ENCODE data around the gene ZC2HC1B.

ZC2HC1B gene

DNA sequence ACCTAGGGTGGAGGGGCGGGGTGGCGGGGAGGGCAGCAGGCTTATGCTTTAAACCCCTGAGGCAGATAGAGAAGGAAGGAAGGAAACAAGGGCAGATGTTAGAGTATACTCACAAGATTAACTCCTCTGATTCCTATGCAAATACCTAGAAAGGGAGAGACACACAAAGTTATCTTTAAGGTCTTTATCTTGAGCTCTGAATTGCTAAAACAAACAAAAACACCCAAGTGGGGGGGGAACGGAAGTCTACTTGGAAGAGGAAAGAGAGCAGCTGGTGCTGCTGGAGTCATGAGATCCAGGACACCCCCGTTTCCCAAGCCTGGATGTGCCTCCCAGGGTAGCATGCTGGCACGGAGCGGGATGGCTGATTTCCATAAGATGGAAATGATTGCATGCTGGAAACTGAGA, 100.4 kb downstream of the ZC2HC1B start:
- no peak for DNase-seq

DNA sequence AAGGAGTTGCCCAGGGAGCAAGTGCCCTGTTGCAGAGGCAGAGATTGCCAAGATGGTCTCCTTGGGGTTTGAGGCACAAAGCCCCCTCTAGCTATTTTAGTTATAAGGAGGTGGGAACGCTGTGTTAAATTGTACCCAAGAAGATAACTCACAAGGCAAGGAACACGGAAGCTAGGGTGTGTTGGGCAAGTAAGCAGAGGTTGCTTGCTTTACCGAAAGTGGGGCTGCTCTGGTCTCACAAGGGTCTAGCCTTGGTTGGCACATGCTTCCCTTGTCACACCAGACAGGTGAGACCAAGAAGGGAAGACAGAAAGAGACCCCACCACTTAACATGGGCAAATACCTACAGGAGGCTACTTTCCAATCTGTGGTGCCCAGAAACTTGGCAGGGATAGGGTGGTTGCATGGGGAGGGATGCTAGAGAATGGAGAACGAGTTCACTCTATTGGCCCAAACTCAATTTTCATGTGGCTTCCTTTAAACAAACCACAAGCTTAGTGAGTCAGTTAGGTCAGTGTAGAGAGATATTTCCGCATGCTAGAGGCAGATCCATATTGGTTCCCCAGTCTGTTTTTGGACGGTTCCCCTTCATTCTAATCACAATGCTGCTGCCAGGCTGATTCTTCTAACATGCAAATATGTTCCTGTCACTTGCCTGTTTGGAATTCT, 101.4 kb downstream of the ZC2HC1B start:
- DNase-seq: no peak

DNA sequence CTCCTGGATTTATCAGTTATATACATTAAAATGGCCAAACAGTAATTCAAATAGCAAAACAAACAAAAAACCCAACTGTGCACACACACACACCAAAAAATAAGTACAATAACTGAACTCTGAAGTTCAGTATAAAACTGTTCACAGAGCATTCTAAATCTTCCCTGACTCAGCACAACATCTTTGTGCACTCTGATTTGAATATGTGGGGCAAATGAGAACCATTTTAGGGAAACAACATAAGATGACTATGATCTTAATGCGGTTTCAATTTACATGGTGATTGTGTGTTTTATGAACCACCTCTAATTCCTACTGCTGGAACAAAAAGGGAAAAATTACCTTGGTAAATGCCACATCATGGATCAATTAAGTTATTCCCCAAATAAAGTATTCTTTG, 102.0 kb downstream of the ZC2HC1B start:
- no peak for DNase-seq

DNA sequence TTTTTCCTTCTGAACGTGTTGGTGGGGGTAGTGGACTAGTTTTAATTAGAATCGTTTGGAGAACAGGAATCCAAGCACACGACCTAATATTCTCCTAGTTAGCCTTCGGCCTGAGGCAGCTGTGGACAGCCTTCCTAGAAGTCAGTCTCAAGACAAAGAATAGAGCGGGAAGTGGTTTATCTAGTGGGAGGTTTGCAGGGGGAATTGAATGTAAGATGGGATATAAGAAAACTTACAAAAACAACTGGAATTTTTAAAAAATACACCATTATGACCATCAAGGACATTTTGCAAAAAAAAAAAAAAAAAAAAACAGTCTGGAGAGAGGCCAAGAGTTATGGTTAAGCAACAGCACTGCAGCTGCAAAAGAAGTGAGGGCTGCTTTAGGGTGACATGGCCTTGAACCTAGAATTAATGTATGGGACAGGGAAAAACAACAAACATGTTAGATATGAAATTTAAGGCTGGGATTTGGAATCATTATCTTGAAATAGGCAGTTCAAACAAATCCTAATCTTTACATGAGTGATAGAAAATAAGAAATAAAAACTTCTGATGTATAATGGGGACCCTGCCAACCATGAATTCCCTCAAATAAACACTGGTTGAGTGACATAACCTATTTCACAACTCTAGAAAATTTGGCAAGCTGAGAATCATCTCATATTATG, 103.6 kb downstream of the ZC2HC1B start:
- no peak for DNase-seq

DNA sequence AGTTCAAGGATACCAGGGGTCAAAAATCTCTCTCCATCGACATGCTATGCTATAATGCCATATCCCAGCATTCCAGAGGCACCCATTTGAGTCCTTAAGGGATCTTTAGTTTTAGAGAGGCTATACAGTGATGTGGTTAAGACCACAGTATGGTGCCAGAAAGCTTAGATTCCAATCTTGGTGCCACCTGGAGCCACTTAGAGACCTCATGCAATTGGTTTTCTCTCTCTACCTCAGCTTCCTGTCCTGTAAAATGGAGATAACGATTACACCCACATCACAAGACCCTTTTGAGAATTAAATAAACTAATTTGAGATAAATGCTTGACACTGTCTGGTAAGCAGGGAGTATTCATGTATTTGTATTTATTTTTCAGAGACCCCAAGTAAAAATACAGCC, 104.8 kb downstream of the ZC2HC1B start:
- DNase-seq: no peak

DNA sequence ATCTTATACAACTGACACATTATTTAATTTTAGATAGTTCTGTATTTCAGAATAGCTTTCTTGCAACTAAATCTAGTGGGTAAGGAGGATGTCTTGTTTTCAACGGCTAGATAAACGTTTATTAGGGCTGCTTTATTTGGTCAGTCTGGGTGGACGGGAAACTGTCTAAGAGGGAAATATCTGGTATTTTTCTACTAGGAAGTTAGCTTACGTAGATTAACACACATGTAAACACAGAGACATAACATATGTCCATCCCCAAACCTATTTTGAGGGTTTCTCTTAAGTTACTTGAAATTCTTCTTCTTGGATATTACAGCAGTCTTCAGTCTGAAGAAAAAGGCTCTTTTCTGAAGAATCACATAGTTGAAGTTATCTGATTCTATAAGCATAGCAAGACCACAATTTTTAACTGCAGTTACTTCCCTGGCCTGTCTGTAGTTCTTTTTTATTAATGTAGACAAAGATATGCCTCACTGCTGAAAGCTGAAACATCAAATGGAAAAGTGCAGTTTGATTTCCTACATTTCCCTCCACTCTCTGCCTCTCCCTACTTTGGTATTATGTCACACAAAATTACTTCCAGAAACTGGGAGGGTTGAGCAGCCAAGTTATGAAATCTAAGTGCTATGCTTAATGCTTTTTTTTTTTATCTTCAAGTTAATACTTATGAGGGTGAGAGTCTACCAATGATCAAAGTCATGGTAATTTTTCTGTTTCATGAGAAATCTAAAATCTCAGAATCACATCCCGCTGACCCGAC, 106.4 kb downstream of the ZC2HC1B start:
- no peak for DNase-seq

DNA sequence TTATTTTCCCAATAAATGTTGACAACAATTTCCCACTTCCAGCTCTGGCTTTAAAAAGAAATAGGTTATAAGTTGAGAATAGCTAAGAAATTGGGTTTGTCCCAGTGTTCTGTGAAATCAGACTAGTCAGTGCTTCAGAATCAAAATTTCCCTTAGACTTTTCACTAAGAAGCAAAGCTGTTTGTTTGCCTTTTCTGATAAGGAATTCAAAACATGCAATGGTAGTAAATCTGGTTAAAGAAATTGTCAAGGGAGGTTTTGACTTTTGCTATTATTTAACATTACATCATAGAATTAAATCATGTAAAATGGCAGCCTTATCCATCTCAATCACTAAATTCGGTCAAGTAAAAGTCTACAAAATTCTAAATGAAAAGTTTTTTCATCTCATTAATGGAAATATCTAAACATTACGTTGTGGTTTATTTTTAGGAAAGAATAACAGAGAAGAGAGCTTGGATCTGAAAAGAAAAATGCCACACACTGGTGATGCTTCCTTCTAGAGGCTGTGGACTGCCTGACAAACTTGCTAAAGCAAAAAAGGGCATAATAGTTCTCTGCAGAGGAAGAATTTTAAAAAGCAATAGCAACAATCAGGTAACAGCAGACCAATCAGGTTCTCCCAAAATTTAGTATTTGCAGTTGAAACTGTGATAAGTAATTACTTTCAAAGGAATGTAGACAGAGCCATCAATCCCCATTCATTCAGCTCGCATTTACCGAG, 107.4 kb downstream of the ZC2HC1B start:
- no peak for DNase-seq

DNA sequence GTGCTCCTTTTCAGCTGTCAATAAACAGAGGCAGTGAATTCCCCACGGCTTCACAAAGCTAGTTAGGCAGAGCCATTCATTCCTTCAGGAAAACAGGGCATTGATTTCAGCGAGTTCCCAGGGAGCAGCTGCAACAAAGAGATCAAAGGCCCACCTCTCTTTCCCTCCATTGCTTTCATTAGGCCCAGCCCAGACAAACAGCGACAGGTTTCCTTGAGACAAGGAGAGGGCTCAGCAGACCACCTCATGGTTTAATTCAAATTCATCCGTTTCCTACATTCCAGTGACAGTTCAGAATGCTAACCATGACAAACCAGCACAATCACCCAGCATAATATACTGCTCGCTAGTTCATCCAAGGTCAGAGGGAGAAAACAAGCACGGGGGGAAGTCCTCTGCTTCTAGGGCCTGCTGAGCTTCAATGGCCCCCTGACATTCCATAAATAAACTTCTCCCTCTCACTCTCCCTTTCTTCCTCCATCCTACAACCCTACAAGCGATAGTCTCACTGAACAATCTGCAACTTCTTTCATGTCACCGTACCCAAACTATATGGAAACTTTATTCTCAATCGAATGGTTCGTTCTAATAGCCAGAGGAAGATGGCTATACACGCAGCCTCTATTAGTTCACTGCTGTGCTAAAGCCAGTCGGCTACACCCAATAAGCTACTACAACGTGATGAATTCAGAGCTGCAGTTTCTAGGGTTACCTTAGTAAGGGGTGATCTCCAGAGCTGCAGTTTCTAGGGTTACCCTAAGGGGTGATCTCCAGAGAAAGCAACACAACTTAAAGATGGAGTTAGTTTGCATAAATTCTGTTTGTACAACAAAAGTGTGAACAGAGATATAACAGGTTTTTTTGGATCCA, 109.1 kb downstream of the ZC2HC1B start:
- DNase-seq: no peak

DNA sequence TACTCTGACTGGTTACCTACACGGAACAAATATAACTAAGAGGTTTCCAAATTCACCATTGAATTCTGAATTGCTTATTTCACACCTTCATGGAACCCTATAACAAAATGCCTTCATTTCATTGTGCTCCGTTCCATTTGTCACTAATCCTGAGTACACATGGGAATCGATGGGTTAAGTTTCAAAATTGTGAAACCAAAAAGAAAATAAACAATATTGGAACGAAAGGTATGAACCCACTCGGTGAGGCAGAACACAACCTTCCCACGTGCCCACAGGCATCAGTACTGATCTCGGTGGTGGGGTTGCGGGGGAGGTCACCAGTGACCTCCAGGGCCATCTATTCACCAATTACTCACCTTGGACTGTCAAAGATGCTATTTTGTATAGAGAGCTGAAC, 109.8 kb downstream of the ZC2HC1B start:
- no peak for DNase-seq

DNA sequence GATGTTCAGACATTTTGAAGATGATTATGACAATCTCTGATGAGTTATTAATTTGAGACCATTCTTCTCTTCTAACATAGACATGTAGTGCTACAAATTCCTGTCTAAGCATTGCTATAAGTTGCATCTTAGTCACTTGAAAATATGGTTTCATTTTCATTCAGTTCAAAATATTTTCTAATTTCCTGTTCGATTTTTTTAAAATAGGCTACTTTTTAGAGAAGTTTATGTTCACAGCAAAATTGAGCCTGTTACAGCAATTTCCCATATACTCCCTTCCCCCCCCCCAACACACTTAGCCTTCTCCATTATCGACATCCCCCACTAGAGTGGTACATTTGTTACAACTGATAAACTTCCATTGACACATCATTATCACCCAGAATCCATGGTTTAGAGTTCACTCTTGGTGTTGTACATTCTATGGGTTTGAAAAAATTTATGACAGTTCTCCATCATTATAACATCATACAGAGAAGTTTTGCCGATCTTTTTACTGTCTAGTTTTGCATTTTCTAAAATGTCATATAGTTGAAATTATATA, 112.6 kb downstream of the ZC2HC1B start:
- no peak for DNase-seq

DNA sequence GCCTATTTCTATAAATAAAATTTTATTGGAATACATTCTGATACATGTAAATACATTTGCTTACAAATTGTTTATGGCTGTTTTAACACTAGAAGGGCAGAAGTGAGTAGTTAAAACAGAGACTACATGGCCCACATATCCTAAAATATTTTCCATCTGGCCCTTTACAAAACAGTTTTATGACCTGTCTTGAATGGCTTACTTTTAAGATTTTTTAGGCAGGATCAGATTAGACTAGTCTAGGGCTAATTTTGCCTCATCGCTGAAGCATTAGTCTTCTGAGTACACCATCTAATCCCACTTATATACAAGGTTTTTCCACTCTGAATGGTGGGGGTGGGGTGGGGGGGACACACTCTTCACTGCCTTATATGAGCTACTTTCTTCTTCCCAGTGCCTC, 116.6 kb downstream of the ZC2HC1B start:
- DNase-seq: no peak

DNA sequence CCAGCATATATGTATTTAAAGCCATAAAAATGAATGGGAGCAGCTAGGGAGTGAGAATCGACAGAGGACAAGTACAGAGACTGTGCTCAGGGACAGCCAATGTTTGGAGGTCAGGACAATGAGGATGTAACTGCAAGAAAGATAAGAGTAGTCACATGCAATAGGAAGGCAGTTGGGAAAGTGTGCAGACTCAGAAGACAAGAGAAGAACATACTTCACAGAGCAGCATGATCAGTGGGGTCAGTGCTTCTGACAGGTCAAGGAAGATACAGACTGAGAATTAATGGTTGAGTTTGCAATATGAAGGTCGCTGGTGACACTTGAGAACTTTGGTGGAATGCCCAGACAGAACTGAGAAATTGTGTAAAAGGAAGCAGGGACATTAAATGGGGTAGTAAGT, 118.7 kb downstream of the ZC2HC1B start:
- DNase-seq: no peak

DNA sequence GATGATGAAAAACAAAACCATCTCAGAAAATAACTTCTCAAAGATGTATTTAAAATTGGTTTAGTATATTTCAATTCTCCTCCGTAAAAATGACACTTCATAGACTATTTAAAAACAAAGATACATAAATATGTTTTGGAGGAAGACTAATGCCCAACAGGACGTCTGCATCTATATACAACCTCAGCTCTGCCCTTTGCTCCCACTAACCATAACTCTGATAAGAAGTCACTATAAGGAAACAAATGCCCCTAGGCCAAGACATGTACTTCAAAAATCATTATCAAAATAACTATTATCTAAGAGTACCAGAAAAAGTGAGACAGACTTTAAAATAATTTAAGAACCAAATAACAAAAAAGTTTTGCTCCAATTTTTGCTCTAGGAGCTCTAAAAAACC, 120.4 kb downstream of the ZC2HC1B start:
- no peak for DNase-seq

DNA sequence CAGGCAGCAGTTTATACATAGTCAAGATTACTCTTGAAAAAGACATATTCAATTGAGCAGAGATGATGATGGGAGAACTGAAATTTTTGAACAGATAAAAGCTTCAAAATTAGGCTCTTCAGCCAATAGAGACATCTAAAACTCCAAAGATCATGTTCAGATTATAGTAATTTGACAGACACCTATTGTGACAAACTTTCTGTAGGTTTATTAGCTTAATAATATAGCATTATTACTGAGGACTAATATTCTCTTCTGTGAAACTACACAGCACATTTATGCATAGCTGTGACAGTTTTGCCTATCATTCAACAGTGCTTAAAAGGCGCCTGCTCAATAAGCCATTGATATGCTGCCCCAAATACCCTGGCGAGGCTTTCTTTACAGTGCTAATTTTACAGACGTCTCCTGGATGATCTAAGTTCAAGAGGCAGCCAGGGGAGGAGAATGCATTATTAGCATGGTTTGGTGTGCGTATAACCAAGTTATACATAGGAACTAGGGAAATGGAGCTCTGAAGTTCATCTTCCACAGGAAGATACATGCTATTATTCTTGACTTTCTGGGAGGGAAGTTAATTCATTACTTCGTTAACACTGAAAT, 122.3 kb downstream of the ZC2HC1B start:
- DNase-seq: no peak
